PC-3 (cell line): ENCODE data around the gene IL6ST.

Source experiments
- CTCF ChIP-seq: fragments of 300-600 bp; sonication (generic); conservative IDR thresholded peaks from 2 replicates; pipeline ENCODE4 v1.5.1; 2017; ENCODE audit warnings: antibody characterized with exemption, low read depth, mild to moderate bottlenecking, low read length
- EZH2 ChIP-seq: fragments of 300-600 bp; sonication (generic); IDR thresholded peaks from one replicate; pipeline ENCODE4 v1.6.1; 2017; ENCODE audit warnings: antibody characterized with exemption, mild to moderate bottlenecking, low read length; ENCODE audit not compliant: unreplicated experiment
- EZH2phosphoT487 ChIP-seq: fragments of 300-600 bp; sonication (generic); IDR thresholded peaks from 2 replicates; pipeline ENCODE4 v1.6.1; 2018; ENCODE audit warnings: mild to moderate bottlenecking, antibody characterized with exemption, low read length, borderline replicate concordance

GRCh38 chr5:56012281-56012963, 17.7 kb upstream of the IL6ST start:
- TF ChIP-seq CTCF = no peak
- no peak for TF ChIP-seq EZH2phosphoT487
- TF ChIP-seq EZH2 = no peak
